Trophoblast cell (in vitro differentiated cells and primary cell): ENCODE measurements around the gene PRDM16.

Experiments used
- DNase-seq, 2 donors: peaks; one replicate each; pipeline ENCODE4 v3.0.0-alpha.2; 2016
- H2AFZ ChIP-seq: 2 replicates; pipeline ENCODE4 v1.6.1; 2013; ENCODE audit warnings: low read length, moderate library complexity, mild to moderate bottlenecking; ENCODE audit not compliant: insufficient read depth, poor library complexity
- H2AK5ac ChIP-seq: 2 replicates; pipeline ENCODE4 v1.6.1; 2013; ENCODE audit warnings: mild to moderate bottlenecking, low read length
- H2BK120ac ChIP-seq: 2 replicates; pipeline ENCODE4 v1.6.1; 2013; ENCODE audit warnings: low read length, mild to moderate bottlenecking, moderate library complexity; ENCODE audit not compliant: insufficient read depth, poor library complexity
- H2BK12ac ChIP-seq: 2 replicates; pipeline ENCODE4 v1.6.1; 2013; ENCODE audit warnings: mild to moderate bottlenecking, low read length, moderate library complexity
- H2BK5ac ChIP-seq: 2 replicates; pipeline ENCODE4 v1.6.1; 2013; ENCODE audit warnings: low read length, low read depth, moderate library complexity, mild to moderate bottlenecking; ENCODE audit not compliant: poor library complexity
- H3K14ac ChIP-seq: 2 replicates; pipeline ENCODE4 v1.6.1; 2013; ENCODE audit warnings: mild to moderate bottlenecking, low read length
- H3K18ac ChIP-seq: 2 replicates; pipeline ENCODE4 v1.6.1; 2013; ENCODE audit warnings: mild to moderate bottlenecking, low read length
- H3K23ac ChIP-seq: 2 replicates; pipeline ENCODE4 v1.6.1; 2013; ENCODE audit warnings: low read length
- H3K27ac ChIP-seq: 2 replicates; pipeline ENCODE4 v1.5.1; 2013; ENCODE audit warnings: low read depth, mild to moderate bottlenecking, inconsistent platforms, low read length, moderate library complexity
- H3K27me3 ChIP-seq: 2 replicates; pipeline ENCODE4 v1.6.1; 2013; ENCODE audit warnings: inconsistent platforms, mild to moderate bottlenecking, low read length, moderate library complexity; ENCODE audit not compliant: insufficient read depth
- H3K36me3 ChIP-seq, 2 experiments: 1 replicate in 1 of 2; 2 replicates in 1 of 2; pipeline ENCODE4 v1.6.1; 2013; ENCODE audit warnings: low read length in 2 of 2, mild to moderate bottlenecking in 2 of 2, moderate library complexity in 1 of 2; ENCODE audit not compliant: insufficient read depth in 2 of 2, control insufficient read depth in 1 of 2
- H3K4ac ChIP-seq: 2 replicates; pipeline ENCODE4 v1.6.1; 2013; ENCODE audit warnings: low read depth, mild to moderate bottlenecking, low read length, moderate library complexity
- H3K4me1 ChIP-seq, 2 experiments: 1 replicate in 1 of 2; 2 replicates in 1 of 2; pipeline ENCODE4 v1.6.1; 2013; ENCODE audit warnings: low read length in 2 of 2, mild to moderate bottlenecking in 2 of 2, moderate library complexity in 1 of 2; ENCODE audit not compliant: insufficient read depth in 2 of 2, control insufficient read depth in 1 of 2
- H3K4me2 ChIP-seq: 2 replicates; pipeline ENCODE4 v1.6.1; 2013; ENCODE audit warnings: inconsistent platforms, mild to moderate bottlenecking, low read length, moderate library complexity
- H3K4me3 ChIP-seq: 2 replicates; pipeline ENCODE4 v1.5.1; 2013; ENCODE audit warnings: mild to moderate bottlenecking, low read depth, low read length, inconsistent platforms
- H3K79me1 ChIP-seq: one replicate; pipeline ENCODE4 v1.6.1; 2013; ENCODE audit warnings: low read length
- H3K79me2 ChIP-seq: 2 replicates; pipeline ENCODE4 v1.6.1; 2013; ENCODE audit warnings: low read length, mild to moderate bottlenecking; ENCODE audit not compliant: control insufficient read depth, insufficient read depth, poor library complexity
- H3K9ac ChIP-seq: 2 replicates; pipeline ENCODE4 v1.6.1; 2013; ENCODE audit warnings: mild to moderate bottlenecking, low read length
- H3K9me3 ChIP-seq: 2 replicates; pipeline ENCODE4 v1.6.1; 2013; ENCODE audit warnings: low read depth, mild to moderate bottlenecking, control low read depth, inconsistent platforms, low read length; ENCODE audit not compliant: insufficient read depth
- H4K12ac ChIP-seq: 2 replicates; pipeline ENCODE4 v1.6.1; 2013; ENCODE audit warnings: low read depth, mild to moderate bottlenecking, low read length, moderate library complexity
- H4K8ac ChIP-seq: 2 replicates; pipeline ENCODE4 v1.6.1; 2013; ENCODE audit warnings: low read depth, mild to moderate bottlenecking, low read length, moderate library complexity
- H4K91ac ChIP-seq: one replicate; pipeline ENCODE4 v1.6.1; 2013; ENCODE audit warnings: low read depth, mild to moderate bottlenecking, low read length, moderate library complexity
- WGBS: extraction: QIAGEN DNeasy Blood & Tissue Kit; methylation state at CpG from one replicate; pipeline ENCODE4 v1.1.7; 2013; ENCODE audit warnings: missing lambda C conversion rate; ENCODE audit not compliant: insufficient read length, insufficient coverage; ENCODE audit errors: extremely low coverage; 5-methylcytosine and 5-hydroxymethylcytosine counted together

PRDM16 gene

GRCh38 chr1:3028531-3029282 is 40.3 kb upstream of the PRDM16 start:
- Histone ChIP-seq H2BK5ac (no peak overlapping the region), H4K12ac (no peak overlapping the region), H2BK120ac (no peak overlapping the region), H3K9me3 (peaks cover 25% of the 10 kb centered on the region), H3K23ac (no peak overlapping the region), H4K91ac (no peak overlapping the region), H2BK12ac (no peak overlapping the region), H3K27ac (no peak overlapping the region), H2AFZ (no peak overlapping the region), H3K79me2 (no peaks in the 10 kb centered on the region), H3K4me1 (no peaks in the 10 kb centered on the region), H3K36me3 (no peaks in the 10 kb centered on the region), H2AK5ac (no peak overlapping the region), H3K4ac (no peak overlapping the region), H3K79me1 (no peaks in the 10 kb centered on the region), H3K9ac (no peak overlapping the region), H3K27me3 (no peaks in the 10 kb centered on the region), H3K4me3 (no peak overlapping the region), H4K8ac (no peak overlapping the region), H3K4me2 (no peak overlapping the region), H3K14ac (no peak overlapping the region), H3K18ac (no peak overlapping the region)
- WGBS: no CpG with 5 or more reads among the region's 32 CpGs
- DNase-seq: no peak

- no peaks in the 10 kb centered on the region for H3K79me1 ChIP-seq
- no peak overlapping the region for H4K91ac ChIP-seq
- H2BK120ac ChIP-seq: no peak overlapping the region
- H3K4ac ChIP-seq: no peak overlapping the region
- no peaks in the 10 kb centered on the region for H3K79me2 ChIP-seq
- no peak overlapping the region for H3K4me2 ChIP-seq
- no peak overlapping the region for H3K4me3 ChIP-seq
- no CpG with 5 or more reads among the region's 11 CpGs for WGBS
- no peak overlapping the region for H3K9ac ChIP-seq
- DNase-seq: no peak
- H3K18ac ChIP-seq: no peak overlapping the region
- H3K23ac ChIP-seq: no peak overlapping the region
- no peaks in the 10 kb centered on the region for H3K36me3 ChIP-seq
- no peaks in the 10 kb centered on the region for H3K4me1 ChIP-seq
- H3K27ac ChIP-seq: no peak overlapping the region
- H3K27me3 ChIP-seq: no peaks in the 10 kb centered on the region
- H2AK5ac ChIP-seq: no peak overlapping the region
- H2AFZ ChIP-seq: no peak overlapping the region
- no peak overlapping the region for H4K8ac ChIP-seq
- H4K12ac ChIP-seq: no peak overlapping the region
- no peak overlapping the region for H2BK12ac ChIP-seq
- no peak overlapping the region for H2BK5ac ChIP-seq
- peaks cover 25% of the 10 kb centered on the region for H3K9me3 ChIP-seq
- no peak overlapping the region for H3K14ac ChIP-seq
Measured at GRCh38 chr1:3029481-3029961, 39.5 kb upstream of the PRDM16 start.

- Histone ChIP-seq H2BK12ac (no peak overlapping the region), H3K18ac (no peak overlapping the region), H3K36me3 (no peaks in the 10 kb centered on the region), H3K79me1 (no peaks in the 10 kb centered on the region), H4K8ac (no peak overlapping the region), H3K27ac (no peak overlapping the region), H3K4me1 (no peaks in the 10 kb centered on the region), H2AK5ac (no peak overlapping the region), H4K12ac (no peak overlapping the region), H2AFZ (no peak overlapping the region), H3K4ac (no peak overlapping the region), H3K27me3 (no peaks in the 10 kb centered on the region), H3K79me2 (no peaks in the 10 kb centered on the region), H3K4me3 (peak overlapping the region; percentile 29), H3K14ac (no peak overlapping the region), H2BK120ac (no peak overlapping the region), H3K9me3 (peaks cover 25% of the 10 kb centered on the region), H3K23ac (no peak overlapping the region), H3K9ac (no peak overlapping the region), H2BK5ac (no peak overlapping the region), H3K4me2 (no peak overlapping the region), H4K91ac (no peak overlapping the region)
- WGBS: no CpG with 5 or more reads among the region's 32 CpGs
- DNase-seq: no peak
Measured at GRCh38 chr1:3029991-3030662, 38.9 kb upstream of the PRDM16 start.

GRCh38 chr1:3030663-3031381 is 38.2 kb upstream of the PRDM16 start:
- Histone ChIP-seq H2BK120ac (no peak overlapping the region), H3K14ac (no peak overlapping the region), H3K79me2 (no peaks in the 10 kb centered on the region), H3K9ac (no peak overlapping the region), H4K91ac (no peak overlapping the region), H4K8ac (no peak overlapping the region), H3K4ac (no peak overlapping the region), H3K27ac (no peak overlapping the region), H2AK5ac (no peak overlapping the region), H3K79me1 (no peaks in the 10 kb centered on the region), H3K4me2 (no peak overlapping the region), H3K4me3 (peak overlapping the region; percentile 29), H2BK5ac (no peak overlapping the region), H3K18ac (no peak overlapping the region), H2BK12ac (no peak overlapping the region), H4K12ac (no peak overlapping the region), H3K4me1 (no peaks in the 10 kb centered on the region), H2AFZ (no peak overlapping the region), H3K36me3 (no peaks in the 10 kb centered on the region), H3K23ac (no peak overlapping the region), H3K9me3 (peaks cover 23% of the 10 kb centered on the region), H3K27me3 (no peaks in the 10 kb centered on the region)
- DNase-seq: no peak
- WGBS: no CpG with 5 or more reads among the region's 22 CpGs
